ENCODE data around the gene CSPG5.

Gene CSPG5, protein sequence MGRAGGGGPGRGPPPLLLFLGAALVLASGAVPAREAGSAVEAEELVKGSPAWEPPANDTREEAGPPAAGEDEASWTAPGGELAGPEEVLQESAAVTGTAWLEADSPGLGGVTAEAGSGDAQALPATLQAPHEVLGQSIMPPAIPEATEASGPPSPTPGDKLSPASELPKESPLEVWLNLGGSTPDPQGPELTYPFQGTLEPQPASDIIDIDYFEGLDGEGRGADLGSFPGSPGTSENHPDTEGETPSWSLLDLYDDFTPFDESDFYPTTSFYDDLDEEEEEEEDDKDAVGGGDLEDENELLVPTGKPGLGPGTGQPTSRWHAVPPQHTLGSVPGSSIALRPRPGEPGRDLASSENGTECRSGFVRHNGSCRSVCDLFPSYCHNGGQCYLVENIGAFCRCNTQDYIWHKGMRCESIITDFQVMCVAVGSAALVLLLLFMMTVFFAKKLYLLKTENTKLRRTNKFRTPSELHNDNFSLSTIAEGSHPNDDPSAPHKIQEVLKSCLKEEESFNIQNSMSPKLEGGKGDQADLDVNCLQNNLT

DNA sequence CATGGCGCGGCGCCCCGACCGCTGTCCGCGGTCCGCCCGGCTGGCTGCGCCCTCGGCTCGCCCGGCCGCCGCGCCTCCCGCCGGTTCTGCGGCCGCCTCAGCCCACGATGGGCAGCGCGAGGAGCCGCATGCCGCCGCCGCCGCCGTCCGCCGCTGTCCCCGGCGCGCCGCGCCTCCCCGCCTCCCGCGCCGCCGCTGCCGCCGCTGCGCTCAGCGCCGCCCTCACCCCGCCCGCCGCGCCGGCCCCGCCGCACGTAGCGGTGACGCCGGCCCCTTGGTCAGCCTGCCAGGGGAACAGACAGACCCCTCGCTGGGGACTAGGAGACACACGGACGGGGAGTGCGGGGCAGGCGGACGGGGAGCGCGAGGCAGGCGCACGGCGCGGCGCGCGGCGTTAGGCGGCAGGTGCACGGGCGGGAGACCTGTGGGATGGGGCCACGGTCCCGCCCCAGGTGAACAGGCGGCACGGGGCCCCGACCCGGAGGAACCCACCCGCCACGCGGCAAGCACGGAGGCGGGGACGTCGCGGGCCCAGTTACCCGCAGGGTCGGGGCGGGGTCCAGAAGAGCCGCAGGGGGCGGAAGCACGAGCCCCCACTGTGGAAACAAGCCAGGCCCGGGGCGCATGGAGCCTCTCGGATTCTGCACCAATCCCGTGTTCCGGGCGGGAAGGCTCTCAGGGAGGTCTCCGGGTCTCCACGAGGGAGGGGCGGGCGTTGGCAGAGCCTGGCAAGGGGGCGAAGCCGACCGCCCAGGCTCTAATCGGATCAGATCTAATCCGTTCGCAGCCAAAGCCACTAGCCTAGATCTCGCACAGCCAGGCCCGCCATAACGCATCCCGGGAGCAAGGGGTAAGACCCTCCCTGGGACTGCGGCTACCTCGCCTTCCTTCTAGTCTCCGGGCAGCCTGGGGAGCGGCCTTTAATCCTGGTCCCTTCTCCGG is at the start of gene CSPG5:
TSS of gene CSPG5 (minus strand) at position 175 of the 942 bp plus-strand sequence. CDS start at position 3, 172 bp downstream.
- DNase-seq = no peak

DNA sequence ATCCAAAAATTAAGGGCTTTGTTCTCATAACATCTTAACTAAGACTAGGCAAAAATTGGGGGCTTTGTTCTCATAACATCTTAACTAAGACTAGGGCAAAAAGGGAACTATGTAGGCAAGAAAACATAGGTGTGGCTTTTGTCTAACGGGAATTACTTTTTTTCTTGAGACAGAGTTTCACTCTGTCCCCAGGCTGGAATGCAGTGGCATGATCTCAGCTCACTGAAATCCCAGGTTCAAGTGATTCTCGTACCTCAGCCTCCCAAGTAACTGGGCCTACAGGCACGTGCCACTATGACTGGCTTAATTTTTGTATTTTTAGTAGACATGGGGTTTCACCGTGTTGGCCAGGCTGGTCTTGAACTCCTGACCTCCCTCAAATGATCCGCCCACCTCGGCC is 49.8 kb upstream of the CSPG5 start:
- DNase-seq = no peak

DNA sequence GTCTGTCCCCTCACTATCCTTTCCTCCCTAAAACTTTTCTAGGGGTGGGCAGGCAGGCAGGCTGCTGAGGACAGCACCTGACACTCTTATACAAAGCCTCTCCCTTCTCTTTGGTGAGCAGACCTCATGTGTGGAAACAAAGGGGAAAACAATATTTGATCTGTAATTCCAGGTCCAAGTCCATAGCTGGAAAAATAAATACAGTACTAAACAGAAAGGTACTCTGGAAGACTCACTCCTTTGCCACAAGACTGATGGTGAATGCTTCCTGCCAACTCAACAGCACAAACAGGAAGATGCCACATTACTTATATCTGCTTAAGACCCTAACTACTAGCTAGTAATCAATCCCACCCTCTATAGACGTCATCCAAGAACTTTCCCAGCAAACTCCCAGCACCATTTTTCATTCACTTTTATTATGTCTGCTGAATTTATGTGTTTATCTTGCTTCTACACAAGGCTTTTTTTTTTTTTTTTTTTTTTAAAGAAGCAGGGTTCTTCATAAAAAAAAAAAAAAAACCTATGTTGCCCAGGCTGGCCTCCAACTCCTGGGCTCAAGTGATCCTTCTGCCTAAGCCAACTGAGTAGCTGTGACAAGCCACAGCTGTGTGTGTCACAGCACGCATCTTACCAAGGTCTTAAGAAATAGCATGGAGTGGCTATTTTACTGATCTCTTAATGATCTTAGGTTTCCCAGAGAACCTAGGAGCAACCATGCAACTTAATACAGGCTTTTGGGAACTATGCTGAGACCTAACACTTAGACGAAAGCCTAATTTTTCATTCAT is 44.2 kb upstream of the CSPG5 start:
- no peak for DNase-seq

DNA sequence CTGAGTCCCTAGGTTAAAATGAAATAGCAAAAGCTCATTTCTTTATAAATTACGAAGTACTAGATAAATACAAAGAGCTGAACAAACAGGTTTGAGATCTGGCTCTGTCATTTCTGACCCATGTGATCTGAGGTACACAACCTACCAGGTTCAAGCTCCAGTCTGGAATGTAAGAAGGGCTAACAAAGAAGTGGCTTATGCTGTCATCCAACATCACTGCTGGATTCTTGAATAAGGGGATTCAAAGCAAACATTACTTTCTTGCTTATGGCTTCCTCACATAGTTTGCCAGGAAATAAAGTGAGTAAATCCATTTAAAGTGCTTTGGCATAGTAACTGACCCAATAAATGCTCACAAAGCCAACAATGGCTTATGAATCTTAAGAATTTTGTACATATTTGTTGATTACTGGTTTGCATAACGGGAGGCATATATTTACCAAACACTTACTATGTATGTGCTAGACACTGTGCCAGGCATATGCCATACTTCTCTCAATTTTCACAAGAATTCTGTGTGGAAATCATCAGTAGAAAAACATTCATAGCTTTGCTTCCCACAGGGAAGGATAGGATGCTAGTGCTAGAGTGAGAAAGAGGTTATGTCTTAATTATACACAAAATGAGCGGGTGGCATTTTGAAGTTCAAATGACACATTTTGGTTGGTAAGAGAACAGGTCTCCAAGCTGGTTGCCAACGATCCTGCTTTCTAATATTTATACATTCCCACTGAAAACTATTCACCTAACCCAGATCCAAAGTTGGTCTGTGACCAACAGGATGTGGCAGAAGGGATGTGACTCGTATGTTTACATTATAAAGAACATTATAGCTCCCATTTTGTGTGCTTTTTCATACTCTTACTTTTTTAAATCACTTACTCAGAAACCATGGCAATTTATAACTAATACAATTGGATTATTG is 38.7 kb upstream of the CSPG5 start:
- no peak for DNase-seq

DNA sequence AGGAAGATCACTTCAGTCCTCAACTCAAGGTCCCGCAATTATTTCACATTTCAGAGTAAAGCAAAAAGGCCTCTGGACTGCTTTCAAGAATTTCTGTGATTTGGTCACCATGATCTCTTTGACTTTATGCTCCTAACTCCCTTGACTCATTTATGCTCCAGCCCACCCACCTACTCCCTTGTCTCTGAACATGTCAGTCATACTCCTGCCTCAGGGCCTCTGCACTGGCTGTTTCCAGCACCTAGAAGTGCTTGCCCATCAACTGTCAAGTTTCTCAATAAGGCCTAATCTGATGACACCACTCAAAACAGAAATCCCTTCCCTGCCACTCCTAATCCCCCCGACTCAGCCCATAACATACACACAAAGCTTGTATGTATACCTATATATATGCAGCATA is 36.1 kb upstream of the CSPG5 start:
- DNase-seq = no peak

DNA sequence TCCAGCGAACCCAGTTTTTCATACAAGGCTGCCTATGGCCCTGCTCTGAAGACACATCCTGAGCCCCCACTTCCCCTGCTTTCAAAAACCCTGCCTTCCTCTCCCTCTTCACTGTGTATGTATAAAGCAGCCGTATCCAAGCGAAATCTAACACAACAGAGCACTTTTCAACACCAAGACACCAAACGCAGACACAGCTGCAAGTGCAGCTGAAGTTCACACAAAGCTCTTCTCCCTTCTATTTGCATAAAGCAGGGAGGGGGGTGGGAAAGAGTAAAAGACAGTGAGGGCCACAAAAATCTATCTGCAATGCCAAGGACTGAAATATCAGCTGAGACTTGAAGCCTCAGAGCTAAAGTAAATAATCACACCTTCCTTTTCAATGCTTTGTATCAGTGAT is 35.1 kb upstream of the CSPG5 start:
- DNase-seq = no peak

DNA sequence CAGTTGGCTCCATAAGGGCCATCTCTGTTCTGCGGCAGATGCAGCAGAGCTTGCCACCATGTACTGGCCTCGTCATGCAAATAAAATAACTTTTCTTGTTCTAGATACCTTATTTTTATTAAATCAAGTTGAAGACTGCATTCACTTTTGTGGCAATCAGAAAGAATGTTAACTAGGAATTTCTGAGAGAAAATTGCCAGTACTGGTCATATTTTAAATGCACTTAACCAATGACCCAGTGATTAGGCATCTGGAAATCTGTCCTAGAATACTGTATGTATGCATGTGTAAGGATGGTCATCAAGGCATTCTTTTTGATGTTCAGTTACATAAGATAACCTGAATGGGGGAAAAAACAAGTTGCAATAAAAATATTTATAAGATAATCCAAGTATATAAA is 34.2 kb upstream of the CSPG5 start:
- DNase-seq = no peak

DNA sequence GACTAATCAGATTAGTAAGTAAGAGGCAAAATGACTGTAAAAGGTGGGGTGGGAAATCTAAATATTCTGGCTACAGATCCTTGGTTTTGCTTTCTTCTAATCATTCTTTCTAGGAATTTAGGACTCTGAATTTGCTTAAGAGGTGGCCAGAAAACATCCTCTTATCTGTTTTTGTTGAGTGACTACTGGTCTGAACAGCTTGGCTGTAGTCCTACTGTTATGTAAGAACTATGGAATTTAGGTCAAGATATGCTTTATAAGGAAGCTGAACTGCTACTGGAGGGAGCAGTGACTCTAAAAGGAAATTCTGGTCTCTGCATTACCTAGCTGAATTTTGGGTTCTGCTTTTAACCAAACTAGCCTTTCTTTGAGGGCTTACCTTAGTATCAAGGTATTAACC is 33.5 kb upstream of the CSPG5 start:
- DNase-seq = no peak

DNA sequence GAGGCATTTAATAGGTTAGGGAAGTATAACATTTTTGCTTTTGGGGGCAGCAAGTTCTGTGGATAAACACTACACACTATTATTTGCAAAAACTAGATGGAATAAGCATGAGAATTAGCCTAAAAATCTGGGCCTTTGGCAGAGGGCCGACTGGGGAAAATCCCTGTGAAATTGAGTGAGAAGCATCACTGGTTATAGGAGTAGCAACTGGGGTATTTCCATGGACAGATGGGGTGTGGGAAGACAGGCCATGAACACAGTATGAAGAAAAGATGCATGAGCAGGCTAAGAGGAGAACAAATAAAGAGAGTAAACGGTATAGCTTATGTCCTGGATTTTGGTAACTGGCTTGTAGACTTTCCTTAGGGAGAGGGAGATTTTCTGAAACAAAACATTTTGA is 32.9 kb upstream of the CSPG5 start:
- no peak for DNase-seq

DNA sequence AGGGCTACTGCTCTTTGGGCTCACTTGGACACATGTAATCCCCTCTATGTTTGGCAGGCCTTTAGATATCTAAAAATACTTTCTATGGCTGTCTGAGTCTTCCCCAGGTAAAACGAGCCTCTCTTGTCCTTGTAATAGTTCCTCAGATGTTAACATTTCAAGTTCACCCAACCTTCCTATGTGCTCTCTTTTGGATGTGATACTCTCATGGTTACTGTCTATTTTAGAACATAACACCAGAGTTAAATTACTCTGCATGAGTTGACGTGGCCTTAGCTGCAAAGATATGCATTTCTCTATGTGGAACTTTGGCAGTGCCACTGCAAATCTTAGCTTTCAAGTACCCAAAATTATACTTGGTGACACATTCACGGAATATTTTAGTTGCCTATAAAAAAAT is 31.9 kb upstream of the CSPG5 start:
- no peak for DNase-seq

DNA sequence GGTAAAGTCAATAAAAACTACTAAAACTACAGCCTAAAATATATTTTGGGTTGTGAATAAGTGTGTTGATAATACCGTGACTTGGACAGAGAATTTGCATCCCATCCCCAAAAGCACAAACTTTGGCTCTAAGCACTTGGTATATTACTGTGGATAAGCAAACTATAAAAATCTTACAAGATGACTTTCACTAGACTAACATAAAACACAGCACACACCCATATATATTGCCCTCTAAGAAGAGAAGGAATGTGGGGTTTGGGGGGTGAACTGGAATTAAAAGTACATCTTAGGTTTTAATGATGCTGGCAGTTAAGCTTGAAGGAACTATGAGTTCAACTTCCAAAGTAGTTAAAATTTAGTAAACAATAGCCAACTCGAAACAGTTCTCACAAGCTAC is 28.7 kb upstream of the CSPG5 start:
- no peak for DNase-seq

DNA sequence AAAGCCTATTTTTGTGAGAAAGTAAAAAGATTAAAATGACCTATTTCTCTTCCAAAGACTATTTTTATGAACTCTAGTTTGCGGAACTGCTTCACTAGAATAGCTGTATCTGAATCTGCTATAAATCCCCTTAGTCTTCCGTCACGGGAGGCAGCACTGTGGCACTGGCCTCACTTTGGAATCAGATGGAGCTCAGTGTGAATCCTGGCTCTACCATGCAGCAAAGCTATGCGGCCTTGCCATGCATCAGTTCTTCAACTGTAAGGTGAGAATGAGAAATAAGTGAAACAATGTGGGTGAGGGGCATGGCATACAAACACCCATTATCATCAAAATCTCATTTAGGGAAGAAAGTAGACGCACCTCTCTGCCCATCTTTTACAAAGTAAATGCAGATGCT is 27.5 kb upstream of the CSPG5 start:
- DNase-seq = no peak

DNA sequence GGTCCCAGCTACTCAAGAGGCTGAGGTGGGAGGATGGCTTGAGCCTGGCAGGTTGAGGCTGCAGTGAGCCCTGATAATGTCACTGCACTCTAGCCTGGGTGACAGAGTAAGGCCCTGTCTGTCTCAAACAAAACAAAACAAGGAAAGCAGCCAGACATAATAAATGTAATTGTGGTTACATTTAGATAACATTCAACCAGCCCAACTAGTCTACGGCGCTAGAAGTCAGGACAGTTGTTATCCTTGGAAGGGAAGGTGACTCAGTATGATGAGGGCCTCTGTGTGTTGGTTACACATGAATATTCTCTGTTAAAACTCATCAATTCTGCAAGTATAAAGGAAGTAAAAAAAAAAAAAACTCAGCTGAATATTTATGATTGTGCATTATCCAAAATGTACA is 27.0 kb upstream of the CSPG5 start:
- no peak for DNase-seq

DNA sequence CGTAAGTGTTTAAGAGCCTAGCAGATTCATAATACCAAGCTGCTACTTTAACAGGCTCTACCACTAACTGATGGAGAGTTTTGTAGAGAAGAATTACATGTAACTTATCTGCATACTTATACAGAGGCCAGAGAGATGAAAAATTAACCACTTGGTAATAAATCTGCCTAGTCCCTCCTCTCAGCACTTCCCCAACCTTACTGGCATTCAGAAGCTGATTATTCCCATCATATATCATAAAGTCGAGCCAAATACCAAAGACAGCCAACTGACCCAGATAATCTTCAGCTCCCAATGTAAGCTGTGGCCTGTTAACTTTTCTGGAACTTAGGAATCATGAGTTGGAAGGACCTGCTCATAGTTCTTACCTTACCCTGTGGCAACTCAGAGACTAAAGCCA is 25.5 kb upstream of the CSPG5 start:
- no peak for DNase-seq

DNA sequence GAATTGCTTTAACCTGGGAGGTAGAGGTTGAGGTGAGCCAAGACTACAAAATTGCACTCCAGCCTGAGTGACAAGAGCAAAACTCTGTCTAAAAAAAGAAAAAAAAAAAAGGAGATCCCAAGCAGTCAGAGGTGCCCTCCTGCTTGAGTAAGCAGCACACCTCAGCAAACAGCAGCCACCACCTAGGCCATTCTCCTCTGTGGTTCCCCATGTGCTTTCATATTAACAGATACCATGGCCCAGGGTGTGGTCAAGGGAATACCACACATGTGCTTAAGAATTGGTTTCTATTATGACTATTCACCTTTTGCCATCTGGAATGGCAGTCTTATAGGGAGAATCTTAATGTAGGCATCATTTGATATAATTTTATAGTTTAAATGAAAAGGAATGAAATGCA is 24.7 kb upstream of the CSPG5 start:
- no peak for DNase-seq

DNA sequence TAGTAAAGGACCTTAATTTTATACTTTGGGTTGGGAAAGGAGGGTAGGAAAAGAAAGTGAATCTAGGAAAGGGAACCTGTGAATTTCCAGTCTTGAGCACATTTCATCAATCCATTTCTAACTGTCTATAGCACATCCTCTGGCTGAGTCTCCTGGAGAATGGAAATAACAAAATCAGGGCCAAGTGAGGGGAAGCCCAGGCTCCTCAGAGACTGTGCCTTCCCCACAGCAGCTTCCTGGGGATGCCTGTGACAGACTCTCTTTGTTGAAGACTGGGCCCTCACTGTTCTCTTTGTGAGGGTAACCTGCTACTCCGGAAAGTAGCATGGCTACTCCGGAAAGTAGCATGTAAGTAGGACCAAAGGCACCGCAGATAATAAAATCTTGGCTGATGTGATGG is 22.6 kb upstream of the CSPG5 start:
- no peak for DNase-seq

DNA sequence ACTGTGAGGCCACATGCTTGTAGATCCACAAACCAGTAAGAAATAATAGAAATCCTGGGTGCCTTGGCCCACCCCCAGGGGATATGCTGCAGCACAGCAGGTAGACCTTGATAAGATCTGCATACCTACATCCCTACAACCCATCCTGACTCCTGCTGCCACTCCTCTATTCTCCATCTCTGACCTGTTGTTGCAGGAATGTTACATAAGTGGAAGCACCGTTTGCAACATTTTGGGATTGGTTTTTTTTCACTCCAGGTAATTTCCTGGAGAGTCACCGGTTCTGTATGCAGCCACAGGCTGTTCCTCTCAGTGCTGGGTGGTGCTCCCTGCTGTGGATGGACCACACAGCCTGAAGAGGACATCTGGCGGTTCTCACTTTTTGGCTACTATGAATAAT is 16.1 kb upstream of the CSPG5 start:
- DNase-seq = no peak

DNA sequence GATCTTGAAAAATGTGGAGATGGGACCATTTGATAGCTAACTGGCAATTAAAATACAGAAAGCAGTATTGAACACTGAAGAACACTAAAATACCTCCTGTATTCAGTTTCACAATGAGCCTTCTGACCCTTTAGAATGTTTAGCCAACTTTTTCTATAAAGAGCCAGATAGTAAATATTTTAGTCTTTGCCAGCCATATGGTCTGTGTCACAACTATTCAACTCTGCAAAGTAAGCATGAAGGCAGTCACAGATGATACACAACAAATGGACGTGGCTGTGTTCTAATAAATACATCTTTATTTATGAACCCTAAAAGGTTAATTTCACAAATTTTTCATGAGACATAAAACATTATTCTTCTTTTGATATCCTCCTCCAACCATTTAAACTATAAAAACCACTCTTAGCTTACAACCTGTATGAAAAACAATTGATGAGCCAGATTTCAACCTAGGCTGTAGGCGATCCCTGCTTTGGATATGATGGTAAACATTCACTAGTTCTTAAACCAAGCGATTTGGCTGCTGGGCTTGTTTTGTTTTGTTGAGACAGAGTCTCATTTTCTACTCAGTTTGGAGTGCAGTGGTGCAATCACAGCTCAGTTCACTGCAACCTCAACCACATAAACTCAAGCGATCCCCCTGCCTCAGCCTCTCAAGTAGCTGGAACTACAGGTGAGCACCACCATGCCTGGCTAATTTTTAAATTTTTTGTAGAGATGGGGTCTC is 13.6 kb upstream of the CSPG5 start:
- no peak for DNase-seq

DNA sequence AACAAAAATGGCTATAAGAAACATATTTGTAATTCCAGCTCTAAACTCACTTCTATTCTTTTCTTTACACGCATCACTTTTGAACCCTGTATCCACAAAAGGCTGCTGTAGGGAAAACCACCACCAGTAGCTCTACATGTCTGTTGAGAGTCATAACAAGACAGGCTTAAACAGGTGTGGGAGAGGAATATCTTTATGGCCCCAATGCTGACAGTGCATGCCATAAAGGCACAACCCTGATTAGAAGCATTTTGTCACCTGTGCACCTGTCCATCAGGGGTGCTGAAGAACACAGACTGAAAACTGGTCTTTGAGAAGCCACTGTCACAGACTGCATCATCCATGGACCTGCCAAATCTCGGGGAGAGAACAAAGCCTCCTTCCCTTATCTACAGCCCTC is 11.6 kb upstream of the CSPG5 start:
- no peak for DNase-seq

DNA sequence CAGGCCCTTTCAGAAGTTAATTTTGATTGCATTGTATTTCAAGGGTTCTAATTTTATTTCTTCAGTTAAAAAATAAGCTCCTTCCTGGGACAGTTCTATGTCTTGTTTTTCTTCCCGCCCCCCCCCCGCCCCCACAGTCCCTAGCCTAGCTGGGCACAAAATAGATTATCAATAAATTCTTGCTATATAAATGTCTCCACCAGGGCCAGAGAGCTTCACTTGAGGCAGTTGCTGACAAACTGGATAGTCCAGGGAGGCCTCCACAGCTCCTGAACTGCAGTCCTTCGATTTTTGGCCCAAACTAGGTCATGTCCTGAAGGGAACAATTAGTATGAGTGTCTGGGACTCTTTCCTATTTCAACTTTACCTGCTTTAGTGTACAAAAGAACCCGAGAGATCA is 9.9 kb upstream of the CSPG5 start:
- no peak for DNase-seq

DNA sequence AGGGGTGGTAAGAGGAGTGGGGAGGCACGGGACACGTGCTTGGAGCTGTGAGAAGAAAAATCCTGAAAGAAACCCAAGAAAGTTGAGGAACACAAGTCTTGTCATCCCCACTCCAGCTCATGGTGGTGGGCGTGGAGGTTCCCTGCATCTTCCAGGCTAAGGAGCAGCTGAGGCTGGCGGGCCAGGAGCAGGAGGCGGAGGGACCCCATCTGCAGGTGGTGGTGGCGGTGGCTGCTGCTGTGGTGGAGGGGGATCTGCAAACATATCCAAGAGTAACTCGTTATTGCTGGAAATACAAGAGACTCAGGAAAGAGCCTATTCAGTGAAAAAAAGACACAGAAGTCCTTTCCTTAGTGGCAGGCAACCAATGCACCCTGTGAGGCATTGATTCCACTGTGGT is 9.4 kb upstream of the CSPG5 start:
- no peak for DNase-seq

All from CD4-positive, alpha-beta T cell treated with Interleukin-15 for 1 hour (primary cell).